Measurements from ENCODE around the gene RPL10A.

The RPL10A gene

DNA sequence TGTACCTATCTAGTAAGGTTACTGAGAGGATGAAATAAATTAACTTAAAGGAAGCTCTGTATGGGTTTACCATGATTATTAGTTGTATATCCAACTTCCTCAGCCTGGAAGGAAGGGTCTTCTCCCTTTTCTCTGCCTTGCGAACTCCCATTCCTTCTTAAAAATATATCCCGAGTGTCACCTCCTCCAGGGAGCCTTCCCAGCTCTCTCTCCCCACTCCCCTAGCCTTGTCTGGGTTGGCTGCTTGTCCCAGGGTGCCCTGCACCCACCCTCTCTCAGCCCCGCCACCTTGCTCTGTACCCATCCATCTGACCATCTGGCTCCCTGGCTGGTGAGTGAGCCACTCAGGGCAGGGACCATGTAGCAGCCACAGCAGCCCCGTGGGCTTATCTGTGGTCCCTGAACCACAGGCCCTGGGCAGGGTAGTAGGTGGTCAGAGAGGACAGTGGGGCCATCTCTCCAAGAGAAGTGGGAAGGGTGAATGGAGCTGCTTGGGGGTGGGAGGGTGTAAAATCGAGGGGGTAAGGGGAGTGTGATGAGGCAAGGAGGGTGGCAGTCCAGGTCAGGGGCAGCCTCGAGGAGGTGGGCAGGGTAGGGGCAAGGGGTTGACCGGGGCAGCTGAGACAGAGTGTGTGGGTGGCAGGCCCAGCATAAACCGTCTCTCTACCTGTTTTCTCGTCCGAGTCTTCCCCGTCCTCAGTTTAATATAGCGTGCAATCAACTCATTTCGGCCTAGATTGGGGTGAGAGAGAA is 15.9 kb downstream of the RPL10A start:
- no peak for DNase-seq (ENCODE audit: low spot score)
- in situ Hi-C loops (cut with MboI; ENCODE audit: low sequenced_read_pairs, unreplicated experiment), result no loop called here
- TF ChIP-seq, protein P1, sequence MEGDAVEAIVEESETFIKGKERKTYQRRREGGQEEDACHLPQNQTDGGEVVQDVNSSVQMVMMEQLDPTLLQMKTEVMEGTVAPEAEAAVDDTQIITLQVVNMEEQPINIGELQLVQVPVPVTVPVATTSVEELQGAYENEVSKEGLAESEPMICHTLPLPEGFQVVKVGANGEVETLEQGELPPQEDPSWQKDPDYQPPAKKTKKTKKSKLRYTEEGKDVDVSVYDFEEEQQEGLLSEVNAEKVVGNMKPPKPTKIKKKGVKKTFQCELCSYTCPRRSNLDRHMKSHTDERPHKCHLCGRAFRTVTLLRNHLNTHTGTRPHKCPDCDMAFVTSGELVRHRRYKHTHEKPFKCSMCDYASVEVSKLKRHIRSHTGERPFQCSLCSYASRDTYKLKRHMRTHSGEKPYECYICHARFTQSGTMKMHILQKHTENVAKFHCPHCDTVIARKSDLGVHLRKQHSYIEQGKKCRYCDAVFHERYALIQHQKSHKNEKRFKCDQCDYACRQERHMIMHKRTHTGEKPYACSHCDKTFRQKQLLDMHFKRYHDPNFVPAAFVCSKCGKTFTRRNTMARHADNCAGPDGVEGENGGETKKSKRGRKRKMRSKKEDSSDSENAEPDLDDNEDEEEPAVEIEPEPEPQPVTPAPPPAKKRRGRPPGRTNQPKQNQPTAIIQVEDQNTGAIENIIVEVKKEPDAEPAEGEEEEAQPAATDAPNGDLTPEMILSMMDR (IDR thresholded peaks at IDR 0.05; ENCODE audit: borderline replicate concordance, control extremely low read depth, extremely low read depth, insufficient read depth, missing control alignments), result no peak

DNA sequence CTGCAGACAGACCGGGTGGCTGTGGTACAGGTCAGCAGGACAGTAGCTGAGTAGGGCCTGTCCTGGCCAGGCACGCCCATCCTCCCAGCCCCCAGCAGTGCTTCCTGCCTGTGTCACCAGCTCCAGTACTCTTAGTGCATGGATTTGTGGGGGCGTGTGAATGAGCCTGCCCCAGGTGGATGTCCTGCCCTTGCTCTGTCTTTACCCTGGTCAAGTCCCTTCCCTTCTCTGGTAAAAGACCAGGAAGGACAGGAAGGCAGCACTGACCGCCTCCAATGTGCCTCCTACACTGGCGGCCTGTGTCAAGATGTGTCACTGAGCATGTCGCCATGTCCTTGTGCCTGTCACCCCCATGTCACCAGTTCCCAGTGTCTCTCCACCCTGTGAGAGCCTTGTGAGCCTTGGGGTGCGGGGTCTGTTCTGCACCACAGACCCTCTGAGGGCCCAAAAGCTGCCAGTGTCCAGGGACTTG is 16.8 kb downstream of the RPL10A start:
- TF ChIP-seq, protein P1 (IDR thresholded peaks at IDR 0.05; ENCODE audit: borderline replicate concordance, control extremely low read depth, extremely low read depth, insufficient read depth, missing control alignments), result no peak
- in situ Hi-C loops (cut with MboI; ENCODE audit: low sequenced_read_pairs, unreplicated experiment), result no loop called here
- DNase-seq (ENCODE audit: low spot score), result no peak

DNA sequence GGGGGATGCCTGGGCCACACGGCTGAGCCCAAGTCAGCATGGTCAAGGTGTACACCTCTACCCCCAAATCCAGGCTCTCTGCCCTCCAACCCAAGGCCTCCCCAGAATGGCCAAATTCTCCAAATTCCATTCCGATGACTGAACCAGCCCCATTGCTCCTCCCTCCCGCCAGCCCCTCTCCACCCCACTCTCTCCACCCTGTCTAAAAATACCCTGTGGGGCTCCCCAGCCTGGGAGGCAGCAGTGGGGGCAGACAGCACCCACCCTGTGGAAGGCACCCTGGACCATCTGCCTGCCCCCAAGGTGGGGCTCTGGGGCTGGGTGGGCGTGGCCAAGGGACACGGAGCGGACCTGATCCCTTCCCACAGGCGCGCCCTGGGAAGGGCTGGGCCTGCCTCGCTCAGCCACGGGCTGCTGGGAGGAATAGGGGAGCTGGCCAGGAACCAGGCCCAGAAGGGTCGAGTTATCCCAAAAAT is 17.2 kb downstream of the RPL10A start:
- TF ChIP-seq, protein P1 (IDR thresholded peaks at IDR 0.05; ENCODE audit: borderline replicate concordance, control extremely low read depth, extremely low read depth, insufficient read depth, missing control alignments), result no peak
- DNase-seq (ENCODE audit: low spot score), result no peak
- in situ Hi-C loops (cut with MboI; ENCODE audit: low sequenced_read_pairs, unreplicated experiment), result no loop called here

DNA sequence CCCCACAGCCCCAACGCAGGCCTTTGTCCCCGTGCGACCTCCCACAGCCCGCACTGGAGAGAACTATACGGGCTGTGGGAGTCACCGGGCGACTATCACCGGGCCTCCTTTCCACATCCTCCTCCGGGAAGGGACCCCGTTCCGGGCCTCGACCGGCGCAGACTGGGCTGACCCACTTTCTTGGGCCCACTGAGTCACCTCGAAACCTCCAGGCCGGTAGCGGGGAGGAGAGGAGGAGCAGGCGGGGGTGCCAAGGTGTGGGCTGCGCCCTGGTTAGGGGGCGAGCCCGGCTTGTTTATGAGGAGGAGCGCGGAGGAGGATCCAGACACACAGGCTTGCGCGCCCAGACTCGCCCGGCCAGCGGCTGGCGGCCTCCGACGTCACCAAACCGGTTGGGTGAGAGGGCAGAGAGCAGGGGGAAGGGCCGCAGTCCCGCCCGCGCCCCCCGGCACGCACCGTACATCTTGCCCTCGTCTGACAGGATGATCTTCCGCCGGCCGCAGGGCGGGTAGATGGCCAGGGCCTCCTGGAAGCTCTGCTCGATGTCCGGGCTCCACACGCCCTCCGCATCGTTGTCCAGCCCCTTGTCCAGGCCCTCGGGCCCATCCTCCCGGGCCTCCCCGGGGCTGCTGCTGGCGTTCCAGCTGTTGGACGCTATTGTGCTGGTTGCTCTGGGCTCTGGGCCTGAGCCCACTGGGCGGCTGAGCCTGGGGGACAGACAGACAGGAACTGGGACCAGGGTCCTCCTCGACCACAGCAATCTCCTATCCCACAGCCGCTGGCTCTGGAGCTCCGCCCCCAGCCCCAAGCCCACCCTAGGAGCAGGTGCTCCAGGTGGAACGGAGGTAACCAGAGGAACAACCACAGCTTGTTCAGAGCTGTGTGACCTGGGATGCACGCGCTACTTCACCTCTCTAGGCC is 18.1 kb downstream of the RPL10A start:
- in situ Hi-C loops (cut with MboI; ENCODE audit: low sequenced_read_pairs, unreplicated experiment), result no loop called here
- TF ChIP-seq, protein P1 (IDR thresholded peaks at IDR 0.05; ENCODE audit: borderline replicate concordance, control extremely low read depth, extremely low read depth, insufficient read depth, missing control alignments), result no peak
- DNase-seq (ENCODE audit: low spot score), result no peak

DNA sequence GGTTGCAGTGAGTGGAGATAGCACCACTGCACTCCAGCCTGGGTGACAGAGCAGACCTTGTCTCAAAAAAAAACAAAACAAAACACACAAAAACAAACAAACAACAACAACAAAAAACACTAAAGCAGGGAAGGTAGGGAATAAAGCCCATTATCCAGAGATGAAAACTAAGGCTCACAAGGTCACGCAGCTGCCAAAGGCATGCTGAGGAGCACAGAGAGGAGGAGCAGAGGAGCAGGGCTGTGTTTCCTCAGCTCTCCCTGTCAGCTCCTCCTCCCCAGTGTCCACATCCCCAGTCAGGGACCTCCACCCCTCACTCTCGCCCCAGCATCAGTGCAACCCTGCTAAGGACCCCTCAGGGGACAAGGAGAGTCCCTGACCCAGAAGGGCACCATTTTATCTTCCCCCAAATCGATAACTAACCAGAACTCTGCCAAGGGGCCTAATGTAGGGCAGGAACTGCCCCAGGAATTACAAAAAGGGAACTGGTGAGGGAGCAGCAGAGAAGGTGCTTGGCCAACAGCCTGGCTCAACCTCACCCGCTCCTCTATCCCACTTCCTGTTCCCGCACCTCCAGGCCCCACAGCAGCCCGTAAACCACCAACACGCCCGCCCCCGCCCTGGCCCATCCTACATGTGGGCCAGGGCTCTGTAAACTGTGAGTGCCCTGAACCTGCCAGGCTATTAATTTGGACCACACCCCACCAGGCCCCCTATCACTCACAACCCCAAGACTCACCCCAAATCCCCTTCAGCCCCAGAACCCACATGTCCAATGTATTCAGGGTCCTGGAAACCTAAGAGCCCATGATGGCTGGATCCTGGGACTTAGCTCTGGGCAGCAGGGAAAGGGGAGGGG is 19.7 kb downstream of the RPL10A start:
- no peak for DNase-seq (ENCODE audit: low spot score)
- in situ Hi-C loops (cut with MboI; ENCODE audit: low sequenced_read_pairs, unreplicated experiment), result no loop called here
- TF ChIP-seq, protein P1 (IDR thresholded peaks at IDR 0.05; ENCODE audit: borderline replicate concordance, control extremely low read depth, extremely low read depth, insufficient read depth, missing control alignments), result no peak

DNA sequence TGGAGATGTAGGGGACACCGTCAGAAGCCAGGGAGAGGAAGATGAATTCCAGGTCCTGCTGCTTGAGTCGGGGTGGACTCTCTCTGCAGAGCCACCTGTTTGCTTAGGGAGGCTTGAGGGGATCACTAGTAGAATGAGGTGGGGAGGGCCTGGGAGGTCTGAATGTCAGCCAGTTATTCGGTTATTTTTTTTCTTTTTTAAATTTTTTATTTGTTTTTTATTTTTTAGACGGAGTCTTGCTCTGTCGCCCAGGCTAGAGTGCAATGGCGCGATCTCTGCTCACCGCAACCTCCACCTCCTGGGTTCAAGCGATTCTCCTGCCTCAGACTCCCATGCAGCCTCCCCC is 20.3 kb downstream of the RPL10A start:
- in situ Hi-C loops (cut with MboI; ENCODE audit: low sequenced_read_pairs, unreplicated experiment), result no loop called here
- no peak for DNase-seq (ENCODE audit: low spot score)
- TF ChIP-seq, protein P1 (IDR thresholded peaks at IDR 0.05; ENCODE audit: borderline replicate concordance, control extremely low read depth, extremely low read depth, insufficient read depth, missing control alignments), result no peak
